Fibroblast of skin of abdomen (primary cell): Measurements from ENCODE around the gene RNASE11. TPM values are rescaled to one million over a fixed set of nuclear protein-coding genes. Genes with fewer than 3 reads are reported as not detected.
"Not testable (repeated sequence)": the region's sequence is repeated elsewhere in the genome, so short reads cannot be mapped to it uniquely, and the experiment has no call there.

Experiments
- DNase-seq: peaks from one replicate; pipeline ENCODE4 v3.0.0-alpha.2; 2013
- polyA plus RNA-seq, 2 experiments: library from polyadenylated mRNA; unstranded; fragments of 120-200 nt; gene quantifications; one replicate each; pipeline ENCODE4 v1.2.1, GENCODE V29; 2013; ENCODE audit not compliant: insufficient read length in 2 of 2

Gene RNASE11
- not detected for polyA plus RNA-seq (2013, experiment 1 of 2; ENCODE audit: insufficient read length)
- not detected for polyA plus RNA-seq (2013, experiment 2 of 2; ENCODE audit: insufficient read length)

DNA sequence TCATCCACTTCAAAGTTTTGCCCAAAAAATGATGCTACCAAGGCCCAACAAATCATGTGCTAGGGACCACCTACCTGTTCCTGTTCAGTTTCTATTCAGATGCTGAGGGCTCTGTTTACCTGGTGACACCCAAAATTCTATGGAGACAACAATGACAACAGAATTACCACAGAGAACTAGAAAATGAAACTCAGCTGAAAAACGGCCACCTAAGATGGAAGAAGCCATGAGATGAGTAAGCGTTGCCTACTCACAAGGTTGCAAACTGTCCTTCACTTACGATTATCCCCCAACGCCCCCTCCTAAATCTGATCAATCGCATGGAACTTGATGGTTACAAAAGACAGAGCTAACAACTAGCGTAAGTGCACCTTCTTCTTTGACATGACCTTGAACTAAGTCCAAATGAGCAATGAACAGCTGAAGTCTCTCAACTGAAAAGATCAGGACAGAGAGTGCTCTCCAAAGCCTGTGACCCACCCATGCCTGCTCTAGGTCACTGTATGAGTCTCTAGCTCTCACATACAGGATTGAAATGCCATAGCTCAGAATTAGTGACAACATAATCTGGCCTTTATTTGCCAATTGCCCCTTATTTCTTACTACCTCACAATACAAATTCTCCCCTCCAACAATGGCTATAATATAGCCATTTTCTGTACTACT lies at the start of gene RNASE11:
RNASE11 (minus strand) TSS at position 513 of the 666 bp plus-strand sequence.
- DNase-seq: no peak

DNA sequence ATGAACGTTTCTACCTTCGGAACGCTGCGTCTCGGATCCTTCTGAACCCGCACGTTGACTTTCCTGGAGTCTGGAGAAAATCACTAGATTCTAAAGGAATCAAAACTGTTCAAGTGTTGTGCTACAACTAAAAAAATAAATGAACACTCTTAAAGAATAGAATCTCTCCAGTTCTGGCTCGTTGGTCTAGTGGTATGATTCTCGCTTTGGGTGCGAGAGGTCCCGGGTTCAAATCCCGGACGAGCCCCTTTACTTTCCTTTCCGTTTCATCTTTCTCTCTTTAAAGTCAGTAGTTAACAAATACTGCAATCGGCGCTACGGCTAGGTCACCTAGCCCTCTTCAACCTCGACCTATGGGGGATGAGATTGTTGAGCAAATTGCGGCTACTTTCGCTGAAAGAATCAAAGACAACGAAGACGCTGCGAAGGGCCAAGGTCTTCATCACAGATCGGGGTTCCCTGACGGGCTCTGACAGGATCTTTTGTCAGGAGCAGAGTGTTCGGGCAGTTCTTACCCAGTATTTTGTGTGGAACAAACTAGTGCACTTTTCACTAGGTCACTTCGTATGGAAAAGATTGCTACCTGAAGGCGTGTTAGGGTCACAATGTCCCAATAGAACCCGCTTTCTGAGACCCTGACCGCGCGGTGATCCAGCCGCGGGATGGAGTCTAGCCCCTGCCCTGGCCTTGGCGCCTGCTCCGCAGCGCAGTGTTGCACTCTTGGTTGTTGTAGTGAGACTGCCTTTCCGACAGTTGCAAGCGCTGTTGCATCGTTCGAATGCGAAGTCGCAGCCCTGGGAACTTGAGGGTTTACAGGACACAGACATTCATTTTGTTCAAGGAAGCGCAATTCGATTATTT lies 45.3 kb upstream of the RNASE11 start:
- DNase-seq: peak; percentile 83

DNA sequence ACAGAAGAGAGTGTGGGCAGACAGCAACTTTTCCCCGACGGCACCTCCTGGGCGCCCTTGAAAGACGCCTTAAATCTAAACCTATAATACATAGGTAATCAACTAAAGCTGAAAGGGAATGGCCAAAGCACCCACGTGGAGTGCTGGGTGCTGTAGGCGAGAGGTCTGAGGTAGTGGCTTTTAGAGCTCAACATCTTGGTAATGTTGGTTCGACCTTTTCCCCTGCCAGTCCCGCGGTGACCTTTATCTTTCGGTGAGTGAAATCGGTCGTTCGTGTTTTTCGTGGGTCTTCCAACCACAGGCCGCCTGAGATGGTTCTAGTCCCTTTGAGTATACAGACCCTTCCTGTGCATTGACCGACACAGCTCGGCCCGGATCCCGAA lies 44.6 kb upstream of the RNASE11 start:
- DNase-seq: no peak

DNA sequence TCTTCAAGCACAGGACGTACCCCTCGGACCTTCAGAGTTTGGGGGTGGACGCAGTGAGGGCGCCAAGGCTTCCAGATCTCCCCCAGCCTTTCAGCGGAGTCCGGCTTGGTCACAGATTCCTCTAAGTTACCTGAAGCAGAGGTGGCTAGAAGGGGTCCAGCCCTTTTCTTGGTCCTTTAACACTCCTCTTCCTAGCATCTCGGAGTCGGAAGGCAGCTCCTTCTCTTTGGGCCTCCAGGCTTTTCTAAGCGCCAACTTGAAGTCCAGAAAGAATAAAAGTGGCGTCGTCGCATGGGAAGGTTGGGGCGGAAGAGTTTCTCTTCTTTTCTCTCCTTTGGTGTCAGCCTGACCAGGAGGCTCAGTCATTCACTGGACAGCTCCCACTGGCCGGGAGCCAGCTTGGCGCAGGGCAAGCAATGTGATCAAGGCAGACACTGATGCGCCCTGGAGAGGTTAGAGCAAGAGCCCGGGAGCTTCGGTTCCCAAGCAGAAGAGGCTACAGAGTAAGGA lies 44.1 kb upstream of the RNASE11 start:
- DNase-seq: peak; percentile 65

DNA sequence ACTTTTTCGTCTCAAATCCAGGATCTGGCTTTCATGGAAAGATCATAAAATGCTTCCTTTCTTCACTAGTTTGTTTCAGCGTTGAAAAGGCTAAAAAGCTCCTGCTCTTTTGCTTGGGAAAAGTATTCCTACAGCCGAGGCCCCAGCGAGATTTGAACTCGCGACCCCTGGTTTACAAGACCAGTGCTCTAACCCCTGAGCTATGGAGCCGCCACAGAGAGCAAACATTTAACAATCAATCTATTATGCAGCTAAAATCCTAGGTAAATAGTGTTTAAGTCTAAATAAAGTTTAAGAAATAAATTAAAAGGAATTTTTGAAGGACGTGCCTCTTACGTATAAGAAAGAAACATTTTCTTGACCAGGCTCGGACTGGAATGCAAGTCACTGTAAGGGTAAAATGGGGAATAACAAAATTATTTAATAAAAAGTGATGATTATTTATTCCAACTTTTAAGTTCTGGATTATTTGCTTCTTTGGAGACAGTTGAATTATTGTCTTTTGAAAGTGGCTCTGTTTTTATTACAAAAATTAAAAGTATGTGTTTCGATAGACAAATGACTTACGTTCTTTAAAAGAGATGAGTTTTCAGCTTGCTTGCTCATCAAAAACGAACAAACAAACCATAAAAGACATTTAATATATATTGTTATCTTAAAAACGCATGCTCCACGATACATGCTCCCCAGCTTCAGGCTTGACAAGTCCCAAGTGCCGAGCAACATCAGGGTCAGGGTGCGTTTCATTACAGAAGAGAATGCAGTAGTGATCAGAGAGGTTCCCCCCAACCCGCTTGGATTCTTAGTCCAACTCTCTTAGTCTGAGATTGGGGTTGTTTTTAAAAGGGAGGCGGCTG lies 43.5 kb upstream of the RNASE11 start:
- peak; percentile 67 for DNase-seq

DNA sequence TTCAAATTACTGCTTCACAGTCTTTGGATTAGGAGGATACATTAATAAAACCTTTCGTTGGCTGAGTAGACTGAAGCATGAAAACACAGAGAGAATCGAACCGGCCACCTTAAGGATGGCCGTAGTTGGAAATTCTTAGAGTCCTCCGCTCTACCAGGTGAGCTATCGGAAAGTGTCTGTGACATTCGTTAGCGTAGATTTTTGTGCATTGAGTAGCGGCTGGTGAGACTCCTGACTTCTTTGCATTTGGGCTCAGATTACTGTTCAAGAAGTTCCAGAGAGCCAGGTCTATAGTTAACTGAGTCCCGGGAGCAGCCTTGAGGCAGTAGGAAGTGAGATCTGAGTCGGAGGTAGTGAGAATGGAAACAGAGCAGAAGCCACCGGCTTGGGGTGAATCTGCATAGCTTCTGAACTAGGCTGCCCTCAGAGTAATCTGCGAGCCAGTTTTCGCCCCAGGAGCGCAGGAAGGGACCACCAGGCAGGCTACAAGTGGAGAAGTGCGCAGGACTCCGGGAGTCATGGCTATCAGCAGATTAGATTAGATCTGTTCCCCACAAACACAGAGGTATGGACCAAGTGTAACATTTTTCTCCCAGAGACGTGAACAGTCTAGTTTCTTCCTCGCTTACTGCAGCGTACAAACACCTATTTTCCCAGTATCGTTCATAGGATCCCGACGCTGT lies 42.7 kb upstream of the RNASE11 start:
- DNase-seq: peak; percentile 48

DNA sequence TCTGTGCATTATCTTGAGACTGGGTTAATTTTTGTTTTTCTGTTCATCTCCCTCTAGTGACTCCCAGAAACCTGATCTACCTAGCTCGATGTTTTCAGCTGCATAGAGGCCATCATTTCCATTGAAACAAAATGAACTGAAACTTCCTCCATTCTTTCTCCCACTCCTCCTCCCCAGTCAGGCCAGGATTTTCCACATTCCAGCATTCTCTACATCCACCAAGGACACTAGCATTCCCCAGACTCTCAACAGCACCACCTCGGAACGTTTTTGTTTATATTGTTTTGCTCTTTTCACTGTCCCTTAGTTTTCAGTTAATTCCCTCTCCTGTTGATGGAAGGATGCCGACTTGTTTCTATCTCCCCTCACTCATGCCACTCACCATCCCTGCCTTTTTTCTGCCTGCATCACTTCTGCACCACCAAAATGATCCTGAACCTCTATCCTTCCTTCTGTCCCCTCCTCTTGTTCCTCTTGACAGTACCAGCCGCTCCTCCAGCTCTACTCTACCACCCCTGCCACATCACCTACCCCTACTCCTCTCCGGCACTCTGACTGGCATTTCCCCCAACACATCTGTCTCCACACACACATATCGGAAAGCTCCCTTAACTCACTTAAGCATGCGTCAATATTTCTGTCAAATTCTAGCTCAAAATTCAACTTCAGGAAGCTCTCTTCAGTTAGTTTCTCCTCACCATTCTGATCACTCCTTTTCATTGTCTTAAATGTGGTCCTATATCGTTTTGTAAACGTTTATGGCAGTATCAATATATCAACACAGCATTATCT lies 40.5 kb upstream of the RNASE11 start:
- DNase-seq: no peak

DNA sequence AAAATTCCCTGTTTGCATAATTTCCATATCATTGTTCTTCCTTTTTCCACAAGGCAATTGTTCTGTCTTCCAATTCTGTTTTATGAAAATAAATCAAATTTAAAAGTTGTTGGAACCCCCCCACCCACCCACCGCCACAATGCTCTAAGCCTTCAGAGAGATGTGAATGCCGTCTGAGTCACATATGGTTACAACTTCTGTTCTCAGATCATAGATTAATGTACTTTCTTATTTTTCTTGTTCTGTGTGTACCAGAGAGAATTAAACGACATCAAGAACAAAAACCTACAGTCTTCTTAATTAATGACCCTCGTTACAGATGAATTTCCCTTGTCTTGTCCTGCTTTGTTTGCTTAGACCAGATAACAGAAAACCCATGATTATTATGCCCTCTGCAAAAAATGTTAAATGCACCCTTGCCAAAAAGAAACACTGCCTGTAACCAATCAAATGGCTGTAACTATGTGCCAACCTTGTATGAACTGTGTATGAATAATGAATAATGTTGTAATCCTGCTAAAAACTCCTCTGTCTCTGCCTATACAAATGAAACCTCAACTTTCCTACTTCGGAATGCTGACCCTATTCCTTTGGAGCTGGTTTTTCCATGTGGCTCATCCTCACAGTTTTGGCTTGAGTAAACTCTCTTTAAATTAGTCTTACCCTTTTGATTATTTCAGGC lies 39.7 kb upstream of the RNASE11 start:
- DNase-seq: no peak

DNA sequence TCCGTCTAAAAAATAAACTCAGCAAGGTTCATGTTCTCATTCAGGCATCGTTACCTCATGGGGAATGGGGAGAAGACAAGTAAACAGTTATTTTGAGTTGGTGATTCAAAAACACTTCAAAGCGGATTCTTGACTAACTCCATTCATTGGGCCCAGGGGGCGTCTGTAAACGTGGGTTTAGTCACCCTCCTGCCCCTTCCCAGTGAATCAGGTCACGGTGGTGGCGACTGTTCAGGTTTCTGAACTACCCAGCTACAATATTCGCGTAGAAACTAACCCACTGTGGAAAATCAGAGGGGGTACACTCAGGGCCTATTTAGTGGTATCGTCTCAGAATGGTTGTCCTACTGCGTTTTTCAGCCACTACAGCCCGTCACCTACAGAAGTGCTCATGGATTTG lies 38.5 kb upstream of the RNASE11 start:
- DNase-seq: no peak

DNA sequence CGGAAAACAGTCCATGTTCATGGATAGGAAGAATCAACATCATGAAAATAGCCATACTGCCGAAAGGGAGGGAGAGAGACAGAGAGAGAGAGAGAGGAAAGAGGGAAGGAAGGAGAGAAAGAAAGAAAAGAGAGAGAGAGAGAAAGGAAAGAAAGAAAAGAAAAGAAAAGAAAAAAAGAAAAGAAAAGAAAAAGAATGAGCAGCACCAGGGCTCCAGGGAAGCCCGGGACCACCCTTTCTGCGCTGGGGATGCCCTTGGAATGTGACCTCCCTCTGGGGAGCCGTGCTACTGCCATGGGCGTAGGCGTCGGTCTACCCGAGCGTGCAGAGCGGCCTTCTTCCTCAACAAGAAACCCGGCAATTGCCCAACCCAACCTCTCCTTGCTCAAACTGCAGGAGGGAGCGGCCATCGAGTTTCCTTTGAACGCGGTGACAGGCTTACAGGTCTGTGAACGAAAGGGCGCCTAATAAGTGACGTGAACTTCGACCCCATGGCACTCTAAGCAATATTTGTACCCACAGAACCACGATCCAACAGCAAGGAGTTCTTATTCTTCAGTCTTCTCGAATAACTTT lies 36.8 kb upstream of the RNASE11 start:
- DNase-seq: peak; percentile 54

DNA sequence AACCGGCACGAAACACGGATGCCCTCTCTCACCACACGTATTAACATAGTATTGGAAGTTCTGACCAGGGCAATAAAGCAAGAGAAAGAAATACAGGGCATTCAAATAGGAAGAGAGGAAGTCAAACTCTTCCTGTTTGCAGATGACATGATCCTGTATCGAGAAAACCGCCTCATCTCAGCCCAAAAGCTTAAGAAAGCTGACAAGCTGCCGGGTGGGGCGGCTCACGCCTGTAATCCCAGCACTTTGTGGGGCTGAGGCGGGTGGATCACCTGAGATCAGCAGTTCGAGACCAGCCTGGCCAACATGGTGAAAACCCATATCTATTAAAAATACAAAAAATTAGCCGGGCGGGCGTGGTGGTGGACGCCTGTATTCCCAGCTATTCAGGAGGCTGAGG lies 36.0 kb upstream of the RNASE11 start:
- DNase-seq: no peak

DNA sequence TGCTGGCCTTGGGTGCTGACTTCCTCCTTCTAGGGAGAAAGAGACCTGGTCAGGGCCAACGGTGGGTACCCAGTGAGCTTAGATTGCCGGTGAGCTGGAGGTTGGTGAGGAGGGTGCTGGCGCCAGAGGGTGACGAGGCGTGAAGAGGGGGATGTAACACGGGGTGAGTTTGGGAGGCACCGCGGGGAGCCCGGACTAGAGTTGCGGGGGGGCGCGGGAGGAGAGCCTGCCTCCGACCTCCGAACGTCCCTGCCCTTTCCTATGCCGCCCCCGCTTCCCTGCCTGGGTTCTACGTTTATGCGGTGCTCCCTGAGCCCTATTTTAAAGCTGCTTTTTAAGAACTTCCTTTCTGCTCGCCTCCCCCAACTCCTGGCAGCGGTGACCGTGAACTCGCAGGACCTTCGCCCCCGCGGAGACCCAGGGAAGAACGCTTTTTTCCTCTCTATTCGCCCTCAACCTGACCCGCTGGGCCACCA lies 35.1 kb upstream of the RNASE11 start:
- DNase-seq: no peak

DNA sequence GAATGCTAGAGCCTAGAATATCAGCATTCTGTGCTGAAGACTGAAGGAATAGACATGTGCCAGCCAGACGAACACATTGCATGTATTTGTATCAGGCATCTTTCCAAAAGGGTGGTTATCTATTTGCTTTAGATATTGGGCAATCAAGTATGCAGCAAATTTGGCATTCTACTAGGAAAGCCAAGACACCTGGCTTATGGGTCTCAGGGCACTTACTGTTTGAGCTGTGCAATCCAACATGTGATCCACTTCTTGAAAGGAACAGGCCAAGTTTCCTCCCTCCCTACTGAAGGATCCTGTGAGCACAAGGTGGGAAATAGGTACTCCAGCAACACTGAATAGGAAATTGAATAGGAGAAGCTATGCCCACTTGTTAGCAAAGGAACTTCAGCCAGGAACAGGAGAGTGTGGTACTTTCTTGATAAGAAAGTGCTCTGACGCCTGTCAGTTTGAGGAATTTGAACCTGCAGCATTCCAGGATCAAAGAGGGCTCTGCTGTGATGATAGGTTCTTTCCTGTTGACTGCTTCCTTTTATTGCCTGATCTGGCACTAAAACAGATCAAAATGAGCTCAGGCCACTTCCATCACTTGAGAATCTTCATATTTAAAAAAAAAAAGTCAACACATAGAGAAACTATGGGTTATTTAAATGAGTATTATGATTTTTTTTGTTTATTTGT lies 33.1 kb upstream of the RNASE11 start:
- DNase-seq: no peak

DNA sequence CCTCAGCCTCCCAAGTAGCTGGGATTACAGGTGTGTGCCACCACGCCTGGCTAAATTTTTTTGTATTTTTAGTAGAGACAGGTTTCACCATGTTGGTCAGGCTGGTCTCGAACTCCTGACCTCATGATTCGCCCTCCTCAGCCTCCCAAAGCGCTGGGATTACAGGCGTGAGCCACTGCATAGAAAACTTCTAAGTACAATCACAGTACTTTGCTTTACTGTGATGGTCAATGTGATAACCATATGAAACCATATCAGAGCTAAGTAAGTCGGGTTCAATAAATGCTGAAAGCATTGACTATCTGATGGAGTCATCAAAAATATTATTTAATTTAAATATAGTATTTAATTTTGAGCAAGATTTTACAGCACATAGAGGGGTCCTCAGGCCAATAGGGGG lies 31.9 kb upstream of the RNASE11 start:
- not testable (repeated sequence) for DNase-seq

DNA sequence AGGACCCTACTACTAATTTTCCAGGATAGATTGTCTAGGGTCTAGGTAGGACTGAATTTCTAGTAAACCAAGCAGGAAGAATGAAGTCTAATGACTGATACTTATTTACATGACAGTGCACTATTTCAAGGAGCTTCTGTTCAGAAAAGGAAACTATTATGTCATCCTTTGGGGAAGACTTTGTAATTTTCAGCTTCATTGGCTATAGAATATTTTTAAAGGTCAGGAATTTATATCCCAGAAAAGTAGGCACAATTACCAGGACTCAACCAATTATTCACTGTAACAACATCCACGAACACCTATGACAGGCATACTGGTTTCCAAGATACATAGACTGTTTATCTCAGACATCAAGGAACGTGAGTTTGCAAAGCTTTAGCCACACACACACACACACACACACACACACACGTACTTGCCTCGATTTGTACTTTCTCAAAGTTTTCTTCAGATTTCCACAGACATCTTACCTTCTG lies 30.5 kb upstream of the RNASE11 start:
- no peak for DNase-seq

DNA sequence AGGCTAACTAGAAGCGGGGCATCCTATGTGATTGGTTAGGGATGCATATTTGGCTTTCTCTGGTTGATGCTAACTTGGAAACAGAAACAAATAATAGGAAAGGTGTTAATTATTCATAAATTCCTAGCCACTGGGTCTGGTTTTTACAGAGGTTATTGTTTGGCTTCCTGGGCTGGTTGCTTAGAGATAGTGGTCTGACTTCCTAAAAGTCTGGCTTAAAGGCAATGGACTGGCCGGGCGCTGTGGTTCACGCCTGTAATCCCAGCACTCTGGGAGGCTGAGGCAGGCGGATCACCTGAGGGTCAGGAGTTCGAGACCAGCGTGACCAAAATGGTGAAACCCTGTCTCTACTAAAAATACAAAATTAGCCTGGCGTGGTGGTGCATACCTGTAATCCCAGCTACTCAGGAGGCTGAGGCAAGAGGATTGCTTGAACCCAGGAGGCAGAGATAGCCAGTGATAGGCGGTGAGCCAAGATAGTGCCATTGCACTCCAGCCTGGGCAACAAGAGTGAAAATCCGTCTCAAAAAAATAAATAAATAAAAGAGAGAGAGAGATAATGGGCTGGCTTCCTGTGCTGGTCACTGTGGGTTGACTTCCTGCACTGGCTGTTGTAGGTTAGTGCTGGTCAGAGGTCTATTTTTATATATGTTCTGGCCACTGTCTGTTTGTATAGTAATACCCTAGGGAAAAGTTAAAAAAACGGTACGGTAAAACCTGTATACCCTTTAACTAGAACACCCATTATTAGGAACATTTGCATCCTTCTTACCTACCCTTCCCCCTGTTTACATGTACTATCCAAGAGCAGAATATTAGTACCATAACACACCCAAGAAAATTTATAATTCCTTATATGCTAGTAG lies 29.6 kb upstream of the RNASE11 start:
- DNase-seq: no peak

DNA sequence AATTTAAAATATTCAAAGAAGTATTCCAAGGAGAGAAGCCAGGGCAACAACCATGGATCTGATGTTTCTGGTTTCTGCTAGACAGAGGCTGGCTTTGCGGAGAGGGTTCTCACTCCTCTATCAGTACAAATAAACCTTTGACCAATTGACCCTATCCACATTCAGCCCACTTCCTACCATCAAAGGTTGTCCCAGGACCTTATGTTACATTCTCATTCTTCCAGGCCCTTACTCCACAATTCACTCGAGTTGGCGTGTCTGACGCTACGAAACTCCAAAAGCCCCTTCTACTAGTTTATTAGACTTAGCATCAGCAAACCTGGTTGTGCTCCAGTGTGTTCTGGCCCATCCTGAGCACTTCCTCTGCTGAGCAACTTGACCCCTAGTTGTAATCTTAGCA lies 28.2 kb upstream of the RNASE11 start:
- DNase-seq: no peak
